H1 (cell line): ENCODE data around the gene DHX57.

Experiments used
- EP300 ChIP-seq, 2 experiments: IDR thresholded peaks; 1 replicate in 1 of 2; 2 replicates in 1 of 2; pipeline ENCODE4 v1.6.1; 2011 to 2012; ENCODE audit warnings: low read depth in 2 of 2, low read length in 2 of 2, mild to moderate bottlenecking in 2 of 2, borderline replicate concordance in 1 of 2, inconsistent platforms in 1 of 2, moderate library complexity in 1 of 2
- EZH2 ChIP-seq: fragments of 200-600 bp; sonication (generic); IDR thresholded peaks from 2 replicates; pipeline ENCODE4 v1.7.1; 2012; ENCODE audit warnings: low read depth, mild to moderate bottlenecking, moderate library complexity, low read length, inconsistent platforms; ENCODE audit not compliant: severe bottlenecking
- JUN ChIP-seq: IDR thresholded peaks from 2 replicates; pipeline ENCODE4 v1.6.1; 2011; ENCODE audit warnings: low read depth, mild to moderate bottlenecking, improper control_type of control experiment, low read length
- KDM5A ChIP-seq: fragments of 200-600 bp; IDR thresholded peaks from 2 replicates; pipeline ENCODE4 v1.7.1; 2012; ENCODE audit warnings: mild to moderate bottlenecking, low read length, inconsistent platforms, mixed read lengths
- MAFK ChIP-seq: IDR thresholded peaks from 2 replicates; pipeline ENCODE4 v1.6.1; 2012; ENCODE audit warnings: low read depth, mild to moderate bottlenecking, improper control_type of control experiment, low read length
- POLR2A ChIP-seq, 2 experiments: IDR thresholded peaks; 1 replicate in 1 of 2; 2 replicates in 1 of 2; pipeline ENCODE4 v1.6.1; 2011; ENCODE audit warnings: low read depth in 2 of 2, low read length in 2 of 2, mild to moderate bottlenecking in 2 of 2; ENCODE audit errors: control extremely low read depth in 1 of 2
- RBBP5 ChIP-seq: IDR thresholded peaks from 2 replicates; pipeline ENCODE4 v1.7.1; 2012; ENCODE audit warnings: low read depth, mild to moderate bottlenecking, inconsistent platforms, low read length, moderate library complexity, borderline replicate concordance
- SRF ChIP-seq: IDR thresholded peaks from 2 replicates; pipeline ENCODE4 v1.6.1; 2011; ENCODE audit warnings: mild to moderate bottlenecking, low read depth, low read length, moderate library complexity
- TF ChIP-seq, protein P1 (sequence below), 3 experiments: IDR thresholded peaks; 1 replicate in 2 of 3; 2 replicates in 1 of 3; pipeline versions ENCODE4 v1.5.1 to v1.6.1; 2011; ENCODE audit warnings: low read length in 3 of 3, mild to moderate bottlenecking in 3 of 3, inconsistent platforms in 2 of 3, low read depth in 1 of 3, moderate library complexity in 1 of 3; ENCODE audit not compliant: insufficient read depth in 1 of 3; ENCODE audit errors: control extremely low read depth in 1 of 3
- TF ChIP-seq, protein P2 (sequence below): IDR thresholded peaks from 2 replicates; pipeline ENCODE4 v1.6.1; 2012; ENCODE audit warnings: inconsistent platforms

DNA sequence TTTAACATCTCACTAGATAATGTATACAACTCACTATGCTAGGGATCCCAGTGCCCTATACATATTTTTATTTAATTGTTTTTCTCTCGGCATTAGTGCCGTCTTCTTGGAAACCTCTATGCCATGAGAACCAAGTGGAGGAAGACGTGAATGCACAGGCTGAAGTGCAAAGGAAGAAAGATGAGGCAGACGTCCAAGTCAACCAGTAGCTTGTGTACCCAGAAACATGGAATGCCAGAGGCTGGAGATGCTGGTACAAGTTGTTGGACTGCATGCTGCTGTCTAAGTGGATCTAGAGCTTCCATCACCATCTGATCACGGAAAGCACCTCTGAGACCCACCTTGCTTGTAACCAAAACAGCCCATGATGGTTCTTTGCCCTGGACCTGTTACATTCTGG, 110.2 kb downstream of the DHX57 start:
- TF ChIP-seq EP300 (IDR thresholded peaks at IDR 0.05; ENCODE audit: borderline replicate concordance in 1 of 2, low read depth in 2 of 2, low read length in 2 of 2), result no peak
- no peak for TF ChIP-seq JUN
- TF ChIP-seq POLR2A (IDR thresholded peaks at IDR 0.05; ENCODE audit: control extremely low read depth in 1 of 2, low read depth in 2 of 2, low read length in 2 of 2), result no peak
- TF ChIP-seq RBBP5, result no peak
- TF ChIP-seq, protein P1, sequence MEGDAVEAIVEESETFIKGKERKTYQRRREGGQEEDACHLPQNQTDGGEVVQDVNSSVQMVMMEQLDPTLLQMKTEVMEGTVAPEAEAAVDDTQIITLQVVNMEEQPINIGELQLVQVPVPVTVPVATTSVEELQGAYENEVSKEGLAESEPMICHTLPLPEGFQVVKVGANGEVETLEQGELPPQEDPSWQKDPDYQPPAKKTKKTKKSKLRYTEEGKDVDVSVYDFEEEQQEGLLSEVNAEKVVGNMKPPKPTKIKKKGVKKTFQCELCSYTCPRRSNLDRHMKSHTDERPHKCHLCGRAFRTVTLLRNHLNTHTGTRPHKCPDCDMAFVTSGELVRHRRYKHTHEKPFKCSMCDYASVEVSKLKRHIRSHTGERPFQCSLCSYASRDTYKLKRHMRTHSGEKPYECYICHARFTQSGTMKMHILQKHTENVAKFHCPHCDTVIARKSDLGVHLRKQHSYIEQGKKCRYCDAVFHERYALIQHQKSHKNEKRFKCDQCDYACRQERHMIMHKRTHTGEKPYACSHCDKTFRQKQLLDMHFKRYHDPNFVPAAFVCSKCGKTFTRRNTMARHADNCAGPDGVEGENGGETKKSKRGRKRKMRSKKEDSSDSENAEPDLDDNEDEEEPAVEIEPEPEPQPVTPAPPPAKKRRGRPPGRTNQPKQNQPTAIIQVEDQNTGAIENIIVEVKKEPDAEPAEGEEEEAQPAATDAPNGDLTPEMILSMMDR (IDR thresholded peaks at IDR 0.05; ENCODE audit: control extremely low read depth in 1 of 3, insufficient read depth in 1 of 3, low read depth in 1 of 3, low read length in 3 of 3), result no peak
- no peak for TF ChIP-seq SRF
- TF ChIP-seq EZH2, result no peak
- no peak for TF ChIP-seq MAFK
- TF ChIP-seq, protein P2, sequence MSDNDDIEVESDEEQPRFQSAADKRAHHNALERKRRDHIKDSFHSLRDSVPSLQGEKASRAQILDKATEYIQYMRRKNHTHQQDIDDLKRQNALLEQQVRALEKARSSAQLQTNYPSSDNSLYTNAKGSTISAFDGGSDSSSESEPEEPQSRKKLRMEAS, result no peak
- TF ChIP-seq KDM5A, result no peak
